HepG2 (cell line): ENCODE measurements around the gene CEP89.
"Not testable (repeated sequence)": the region's sequence is repeated elsewhere in the genome, so short reads cannot be mapped to it uniquely, and the experiment has no call there.

ENCODE experiments used
- CTCF ChIP-seq: sonication (generic); formaldehyde crosslinking; IDR thresholded peaks from 2 replicates; pipeline ENCODE4 v1.5.0; 2020; ENCODE audit warnings: mild to moderate bottlenecking, missing genetic modification reagents, moderate library complexity
- HDAC2 ChIP-seq: sonication (generic); formaldehyde crosslinking; IDR thresholded peaks from 2 replicates; pipeline ENCODE4 v1.4.0; 2020; ENCODE audit warnings: missing genetic modification reagents
- IRF2 ChIP-seq: IDR thresholded peaks from 2 replicates; pipeline ENCODE4 v1.6.1; 2018; ENCODE audit warnings: missing genetic modification reagents, missing compliant biosample characterization
- RAD21 ChIP-seq: fragments of 450-650 bp; formaldehyde crosslinking; IDR thresholded peaks from 2 replicates; pipeline ENCODE4 v1.5.0; 2020; ENCODE audit warnings: mild to moderate bottlenecking
- SIN3A ChIP-seq: IDR thresholded peaks from 2 replicates; pipeline ENCODE4 v1.6.1; 2011; ENCODE audit warnings: low read depth, mild to moderate bottlenecking, control low read depth, low read length, borderline replicate concordance
- TF ChIP-seq, protein P1 (sequence below): sonication (generic); formaldehyde crosslinking; IDR thresholded peaks from 2 replicates; pipeline ENCODE4 v1.4.0; 2020; ENCODE audit warnings: low read depth, mild to moderate bottlenecking, missing genetic modification reagents

- not testable (repeated sequence) for TF ChIP-seq CTCF (CRISPR knock-in tag); SIN3A; IRF2 (CRISPR knock-in tag); HDAC2 (CRISPR knock-in tag); RAD21 (CRISPR knock-in tag)
- TF ChIP-seq, protein P1, sequence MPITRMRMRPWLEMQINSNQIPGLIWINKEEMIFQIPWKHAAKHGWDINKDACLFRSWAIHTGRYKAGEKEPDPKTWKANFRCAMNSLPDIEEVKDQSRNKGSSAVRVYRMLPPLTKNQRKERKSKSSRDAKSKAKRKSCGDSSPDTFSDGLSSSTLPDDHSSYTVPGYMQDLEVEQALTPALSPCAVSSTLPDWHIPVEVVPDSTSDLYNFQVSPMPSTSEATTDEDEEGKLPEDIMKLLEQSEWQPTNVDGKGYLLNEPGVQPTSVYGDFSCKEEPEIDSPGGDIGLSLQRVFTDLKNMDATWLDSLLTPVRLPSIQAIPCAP (CRISPR knock-in tag) = not testable (repeated sequence)
These were observed 104.3 kb downstream of the CEP89 start for GRCh38 chr19:32867436-32867835.
